Frontal cortex (tissue), 4 donors: Measurements from ENCODE around the gene HOMER1. TPM values are rescaled to one million over a fixed set of nuclear protein-coding genes. Genes with fewer than 3 reads are reported as not detected.

ENCODE experiments used
- DNase-seq, 2 donors: peaks; one replicate each; pipeline ENCODE4 v3.0.0; 2012; ENCODE audit warnings: low spot score in 2 of 2
- FAIRE-seq: peaks from 2 replicates; lab custom pipeline; 2012; peaks lifted over from hg19 to GRCh38; lab: Jason Lieb, UNC
- total RNA-seq: library from RNA; depleted of rRNA; stranded (reverse); fragments of >200 nt; gene quantifications from one replicate; pipeline ENCODE4 v1.2.3, GENCODE V29; 2014
- donor health status: control.
- donor health status: control.
- donor health status: control.

HOMER1 gene
- total RNA-seq, 1 donor from 2014 or later = 205 TPM

DNA sequence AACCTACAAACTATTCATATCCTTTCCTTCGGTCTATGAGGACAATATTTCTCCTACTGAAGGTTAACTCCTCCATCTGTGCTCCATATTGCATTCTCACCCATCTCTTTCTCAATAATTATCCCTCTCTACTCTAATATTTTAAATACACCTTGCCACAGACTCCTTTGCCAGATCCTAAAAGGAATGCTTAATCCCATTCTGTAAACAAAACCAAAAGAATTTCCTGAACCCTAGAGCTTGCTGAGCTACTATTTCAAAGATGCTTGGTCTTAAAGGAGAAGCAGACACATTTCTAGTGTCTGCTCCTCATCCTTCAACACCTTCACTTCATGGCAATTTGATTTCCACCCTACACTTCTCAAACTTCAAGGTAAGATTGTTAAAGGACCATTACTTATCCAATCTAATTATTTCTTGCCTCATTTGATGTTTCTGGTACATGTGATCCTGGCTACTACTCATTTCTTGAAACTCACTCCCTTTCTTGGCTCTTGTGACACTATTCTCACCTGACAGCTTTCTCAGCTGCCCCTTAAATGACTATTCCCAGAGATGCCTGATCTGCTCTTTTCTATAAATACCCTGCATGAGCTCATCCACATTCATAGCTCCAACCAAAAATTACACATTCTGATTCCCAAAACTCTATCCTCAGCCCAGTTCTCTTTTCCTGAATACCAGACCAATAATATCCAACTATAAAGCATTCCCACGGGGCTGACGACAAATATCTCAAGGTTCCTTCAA is 20.2 kb downstream of the HOMER1 start:
- DNase-seq = no peak
- FAIRE-seq = no peak

- no peak for FAIRE-seq
- DNase-seq = no peak
Measured at GRCh38 chr5:79491690-79492317, 22.1 kb downstream of the HOMER1 start.

- DNase-seq (no peak), FAIRE-seq (no peak)
Measured at GRCh38 chr5:79490323-79490936, 23.5 kb downstream of the HOMER1 start.

DNA sequence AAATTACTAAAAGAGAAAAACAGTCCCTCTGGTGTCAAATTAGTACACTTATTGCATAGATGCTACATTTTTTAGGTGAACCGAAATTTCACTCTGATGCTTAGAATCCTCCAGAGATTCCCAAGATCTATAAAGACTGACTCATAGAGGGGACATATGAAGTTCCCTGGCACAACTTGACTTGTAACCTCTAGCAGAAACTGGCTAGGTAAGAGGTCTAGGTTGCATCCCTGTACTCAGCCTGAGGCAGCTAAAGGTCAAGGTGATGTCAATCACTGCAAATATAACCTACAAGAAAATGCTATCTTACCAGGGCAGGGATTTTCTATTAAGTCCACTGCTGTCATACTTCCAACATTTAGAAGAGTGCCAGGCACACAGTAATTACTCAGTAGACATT is 24.2 kb downstream of the HOMER1 start:
- DNase-seq (no peak), FAIRE-seq (no peak)

- FAIRE-seq (no peak), DNase-seq (no peak)
Measured at GRCh38 chr5:79488775-79489174, 25.2 kb downstream of the HOMER1 start.

DNA sequence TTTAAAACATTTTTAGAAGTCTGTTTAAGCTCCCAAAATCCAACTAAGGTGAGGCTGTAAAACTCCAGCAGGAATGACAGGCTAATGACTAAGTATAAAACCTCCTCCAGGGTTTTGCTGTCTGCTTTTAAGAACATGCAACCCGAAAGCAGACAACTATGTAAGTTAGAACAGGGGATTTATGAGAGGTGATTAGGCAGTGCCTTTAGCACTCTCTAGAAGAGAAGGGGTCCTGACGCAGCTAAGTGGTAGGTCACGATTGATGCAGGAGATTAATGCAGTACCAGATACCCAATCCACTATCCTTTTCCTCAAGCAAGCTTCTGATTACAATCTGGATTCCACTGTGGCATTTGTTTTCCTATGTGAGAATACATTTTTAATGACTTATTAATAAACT is 25.9 kb downstream of the HOMER1 start:
- FAIRE-seq (no peak), DNase-seq (no peak)

GRCh38 chr5:79487251-79487650 is 26.7 kb downstream of the HOMER1 start:
- no peak for FAIRE-seq

GRCh38 chr5:79486116-79486515 is 27.8 kb downstream of the HOMER1 start:
- FAIRE-seq (no peak), DNase-seq (no peak)

More at GRCh38 chr5:79487251-79487650, 26.7 kb downstream of the HOMER1 start:
- no peak for DNase-seq

- FAIRE-seq (no peak), DNase-seq (no peak)
Measured at GRCh38 chr5:79484731-79485130, 29.2 kb downstream of the HOMER1 start.

- no peak for DNase-seq
- FAIRE-seq = no peak
Measured at GRCh38 chr5:79481574-79481973, 32.4 kb downstream of the HOMER1 start.

DNA sequence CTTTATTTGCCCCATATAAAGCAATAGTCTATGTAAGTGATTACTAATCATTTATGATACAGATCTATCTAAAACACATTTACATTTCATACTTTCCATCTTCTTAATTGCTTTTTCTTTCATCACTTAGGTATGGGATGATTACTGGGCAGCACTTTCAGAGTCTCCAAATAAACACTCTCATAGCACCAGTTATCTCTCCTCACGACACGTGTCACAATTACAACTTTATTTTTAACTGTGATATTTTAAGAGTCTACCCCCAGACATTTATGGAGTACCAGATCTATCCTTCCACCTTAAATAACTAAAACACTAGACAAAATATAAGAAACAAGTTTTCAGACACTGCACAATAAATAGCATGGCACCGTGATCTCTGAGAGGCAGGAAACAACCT is 32.9 kb downstream of the HOMER1 start:
- DNase-seq = no peak
- no peak for FAIRE-seq

GRCh38 chr5:79475152-79475466 is 38.8 kb downstream of the HOMER1 start:
- FAIRE-seq (no peak), DNase-seq (no peak)

GRCh38 chr5:79474367-79475151 is 39.4 kb downstream of the HOMER1 start:
- FAIRE-seq = no peak
- no peak for DNase-seq

DNA sequence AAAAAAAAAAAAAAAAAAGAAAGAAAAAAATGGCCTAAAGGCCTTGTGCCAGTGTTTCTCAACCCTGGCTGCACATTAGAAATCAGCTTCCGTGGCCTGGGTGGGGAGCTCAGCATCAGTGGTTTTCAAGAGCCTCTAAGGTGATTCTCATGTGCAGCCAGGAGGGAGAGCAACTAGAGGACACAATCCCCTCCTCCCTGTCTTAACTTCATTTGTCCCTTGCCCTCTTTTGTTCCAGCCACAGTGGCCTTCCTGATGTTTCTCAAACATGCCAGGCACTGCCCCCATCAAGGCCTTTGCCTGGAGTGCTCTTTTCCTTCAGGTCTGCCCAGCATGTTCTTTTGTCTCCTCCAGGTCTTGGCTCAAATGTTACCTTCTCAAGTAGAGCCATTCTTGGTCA is 42.4 kb downstream of the HOMER1 start:
- no peak for FAIRE-seq
- DNase-seq = no peak

DNA sequence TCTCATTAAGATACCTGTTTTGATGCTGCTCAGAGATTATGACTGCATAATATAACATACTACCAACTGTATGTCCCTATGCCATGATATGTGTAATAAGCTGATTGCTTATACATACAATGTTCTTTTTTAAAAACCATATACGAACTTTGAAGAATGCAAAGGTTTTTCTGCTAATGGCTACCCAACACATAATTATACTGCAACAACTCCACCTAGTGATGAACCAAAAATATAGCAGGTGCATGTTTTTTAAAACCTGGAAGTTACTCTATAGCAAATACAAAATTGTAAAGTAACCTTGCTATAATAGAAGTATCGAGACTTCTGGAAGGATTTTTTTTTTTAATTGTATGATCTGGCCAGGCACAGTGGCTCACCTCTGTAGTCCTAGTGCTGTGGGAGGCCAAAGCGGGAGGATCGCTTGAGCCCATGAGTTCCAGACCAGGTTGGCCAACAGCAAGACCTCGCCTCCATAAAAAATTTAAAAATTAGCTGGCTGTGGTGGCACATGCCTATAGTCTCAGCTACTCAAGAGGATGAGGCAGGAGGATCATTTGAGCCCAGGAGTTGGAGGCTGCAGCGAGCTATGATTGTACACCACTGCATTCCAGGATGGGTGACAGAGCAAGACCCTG is 49.1 kb downstream of the HOMER1 start:
- peak; percentile 89 for FAIRE-seq
- peak; percentile 1 to 28 for DNase-seq

DNA sequence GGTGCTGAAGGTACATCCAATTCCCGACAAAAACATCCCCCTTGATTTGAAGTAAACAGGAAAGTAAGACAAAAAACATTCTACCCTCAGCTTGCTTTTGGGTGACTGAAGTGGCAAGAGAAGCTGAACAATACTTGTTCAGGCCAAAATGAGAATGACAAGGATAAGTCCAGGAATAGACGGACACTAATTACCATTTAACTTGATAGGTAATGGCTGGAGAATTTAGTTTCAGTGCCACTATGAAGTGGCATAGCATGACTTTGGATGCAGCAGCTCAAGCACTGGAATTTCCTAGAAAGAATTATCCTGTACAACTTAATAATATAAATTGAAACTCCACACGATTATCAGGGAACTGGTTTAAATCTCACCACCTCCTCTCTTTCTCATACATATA is 49.7 kb downstream of the HOMER1 start:
- FAIRE-seq (no peak), DNase-seq (no peak)

- DNase-seq (no peak), FAIRE-seq (no peak)
Measured at GRCh38 chr5:79459626-79460025, 54.3 kb downstream of the HOMER1 start.

- no peak for FAIRE-seq
Measured at GRCh38 chr5:79456890-79457583, 56.9 kb downstream of the HOMER1 start.

DNA sequence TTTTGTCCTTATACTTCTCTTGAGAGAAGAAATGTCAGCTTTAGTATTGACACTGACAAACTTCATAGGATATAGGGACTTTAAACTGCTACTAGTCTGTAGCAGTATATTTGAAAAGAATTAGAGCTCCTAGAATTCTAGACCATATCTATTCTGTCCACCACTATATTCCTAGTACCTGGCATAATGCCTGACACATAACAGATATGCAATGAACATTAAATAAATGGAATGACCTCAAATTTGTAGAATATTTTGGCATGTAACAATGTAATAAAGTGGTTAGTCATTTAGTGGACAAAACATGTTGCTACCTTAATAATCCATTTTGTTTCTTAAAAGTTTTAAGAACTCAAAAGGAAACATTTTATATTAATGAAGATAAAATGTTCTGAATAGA is 57.5 kb downstream of the HOMER1 start:
- DNase-seq = no peak
- no peak for FAIRE-seq

More at GRCh38 chr5:79456890-79457583, 56.9 kb downstream of the HOMER1 start:
- no peak for DNase-seq

GRCh38 chr5:79454043-79454442 is 59.9 kb downstream of the HOMER1 start:
- FAIRE-seq (no peak), DNase-seq (no peak)
